SK-N-SH treated with all-trans-retinoic acid at 6 μM for 48 hours (cell line): ENCODE measurements around the gene HTR1B.

Experiments
- ATAC-seq: fragments of 200-7000 bp; cut with Tn5 transposase; 3 replicates; pipeline ENCODE4 v1.9.1; 2020; ENCODE audit warnings: mild to moderate bottlenecking, moderate library complexity
- ARNTL ChIP-seq: fragments of 450-650 bp; formaldehyde crosslinking; IDR thresholded peaks from 2 replicates; pipeline ENCODE4 v1.5.0; 2020; ENCODE audit warnings: low read depth, mild to moderate bottlenecking, moderate library complexity, borderline replicate concordance
- BACH2 ChIP-seq: fragments of 250-450 bp; sonication (Bioruptor Pico); IDR thresholded peaks from 2 replicates; pipeline ENCODE4 v1.9.0; 2021; ENCODE audit warnings: mild to moderate bottlenecking, borderline replicate concordance
- CREB5 ChIP-seq: fragments of 250-450 bp; sonication (Bioruptor Pico); IDR thresholded peaks from 2 replicates; pipeline ENCODE4 v1.5.1; 2020; ENCODE audit warnings: low read depth, mild to moderate bottlenecking, moderate library complexity
- CSDC2 ChIP-seq: fragments of 250-450 bp; sonication (Bioruptor Pico); IDR thresholded peaks from 2 replicates; pipeline ENCODE4 v1.5.0; 2020; ENCODE audit warnings: mild to moderate bottlenecking, moderate library complexity
- CSRNP3 ChIP-seq: fragments of 250-450 bp; sonication (Bioruptor Pico); IDR thresholded peaks from 2 replicates; pipeline ENCODE4 v1.5.1; 2021; ENCODE audit warnings: mild to moderate bottlenecking, moderate library complexity
- ESRRG ChIP-seq: fragments of 250-450 bp; sonication (Bioruptor Pico); IDR thresholded peaks from 2 replicates; pipeline ENCODE4 v1.6.1; 2021; ENCODE audit warnings: mild to moderate bottlenecking
- GLIS3 ChIP-seq: fragments of 250-450 bp; sonication (Bioruptor Pico); IDR thresholded peaks from 2 replicates; pipeline ENCODE4 v1.5.0; 2020; ENCODE audit warnings: mild to moderate bottlenecking, moderate library complexity
- ISL1 ChIP-seq: fragments of 250-450 bp; sonication (Bioruptor Pico); IDR thresholded peaks from 2 replicates; pipeline ENCODE4 v2.1.2; 2022; ENCODE audit warnings: mild to moderate bottlenecking, moderate library complexity
- OSR1 ChIP-seq: fragments of 250-450 bp; sonication (Bioruptor Pico); IDR thresholded peaks from 2 replicates; pipeline ENCODE4 v1.8.0; 2022; ENCODE audit warnings: moderate library complexity, mild to moderate bottlenecking, inconsistent platforms
- PATZ1 ChIP-seq: fragments of 250-450 bp; sonication (Bioruptor Pico); IDR thresholded peaks from 2 replicates; pipeline ENCODE4 v1.8.0; 2020; ENCODE audit warnings: mild to moderate bottlenecking, moderate library complexity, borderline replicate concordance
- POU6F1 ChIP-seq: fragments of 250-450 bp; sonication (Bioruptor Pico); IDR thresholded peaks from 2 replicates; pipeline ENCODE4 v1.8.0; 2021; ENCODE audit warnings: low read depth, mild to moderate bottlenecking, moderate library complexity, borderline replicate concordance
- PPARA ChIP-seq: fragments of 250-450 bp; sonication (Bioruptor Pico); IDR thresholded peaks from 2 replicates; pipeline ENCODE4 v1.5.0; 2020; ENCODE audit warnings: mild to moderate bottlenecking, borderline replicate concordance
- RARB ChIP-seq: fragments of 250-450 bp; sonication (Bioruptor Pico); IDR thresholded peaks from 2 replicates; pipeline ENCODE4 v1.8.0; 2021; ENCODE audit warnings: mild to moderate bottlenecking, moderate library complexity
- SNAI2 ChIP-seq: fragments of 250-450 bp; sonication (Bioruptor Pico); IDR thresholded peaks from 2 replicates; pipeline ENCODE4 v1.5.0; 2020; ENCODE audit warnings: mild to moderate bottlenecking, moderate library complexity
- TCF4 ChIP-seq: fragments of 250-450 bp; sonication (Bioruptor Pico); IDR thresholded peaks from 2 replicates; pipeline ENCODE4 v1.8.0; 2021; ENCODE audit warnings: mild to moderate bottlenecking, moderate library complexity, borderline replicate concordance
- TOX ChIP-seq: fragments of 250-450 bp; sonication (Bioruptor Pico); IDR thresholded peaks from 2 replicates; pipeline ENCODE4 v1.8.0; 2021; ENCODE audit warnings: mild to moderate bottlenecking, moderate library complexity, borderline replicate concordance
- TSHZ2 ChIP-seq: fragments of 250-450 bp; sonication (Bioruptor Pico); IDR thresholded peaks from 2 replicates; pipeline ENCODE4 v1.5.0; 2020; ENCODE audit warnings: mild to moderate bottlenecking, moderate library complexity
- ZC3H10 ChIP-seq: fragments of 250-450 bp; sonication (Bioruptor Pico); IDR thresholded peaks from 2 replicates; pipeline ENCODE4 v1.5.1; 2021; ENCODE audit warnings: mild to moderate bottlenecking, moderate library complexity
- ZFP30 ChIP-seq: fragments of 450-650 bp; formaldehyde crosslinking; IDR thresholded peaks from 2 replicates; pipeline ENCODE4 v1.5.0; 2022; ENCODE audit warnings: mild to moderate bottlenecking, moderate library complexity
- ZNF565 ChIP-seq: fragments of 450-650 bp; formaldehyde crosslinking; conservative IDR thresholded peaks from 2 replicates; pipeline ENCODE4 v1.5.0; 2020; ENCODE audit warnings: low read depth, mild to moderate bottlenecking, moderate library complexity
- ZNF70 ChIP-seq: fragments of 450-650 bp; formaldehyde crosslinking; IDR thresholded peaks from 2 replicates; pipeline ENCODE4 v1.5.0; 2020; ENCODE audit warnings: mild to moderate bottlenecking, moderate library complexity
- ZNF8 ChIP-seq: fragments of 450-650 bp; formaldehyde crosslinking; IDR thresholded peaks from 2 replicates; pipeline ENCODE4 v1.5.0; 2020; ENCODE audit warnings: mild to moderate bottlenecking, moderate library complexity

Gene HTR1B

GRCh38 chr6:77474286-77474956 lies 11.1 kb upstream of the HTR1B start:
- ATAC-seq = no peak

GRCh38 chr6:77470983-77471382 lies 7.7 kb upstream of the HTR1B start:
- TF ChIP-seq CSDC2 (CRISPR knock-in tag) (no peak), TOX (CRISPR knock-in tag) (no peak), ZFP30 (CRISPR knock-in tag) (no peak), PPARA (CRISPR knock-in tag) (no peak)
- TF ChIP-seq, all 23 proteins: peak for 0

More at GRCh38 chr6:77474286-77474956, 11.1 kb upstream of the HTR1B start:
- TF ChIP-seq CSRNP3 (CRISPR knock-in tag) = no peak
- no peak for TF ChIP-seq TCF4 (CRISPR knock-in tag)
- TF ChIP-seq RARB (CRISPR knock-in tag) = no peak
- no peak for TF ChIP-seq TOX (CRISPR knock-in tag)
- TF ChIP-seq ZNF70 = no peak
- TF ChIP-seq CREB5 = no peak
- no peak for TF ChIP-seq BACH2 (CRISPR knock-in tag)
- no peak for TF ChIP-seq ISL1
- TF ChIP-seq PPARA (CRISPR knock-in tag) = no peak
- TF ChIP-seq GLIS3 (CRISPR knock-in tag) = no peak
- TF ChIP-seq OSR1 (CRISPR knock-in tag) = no peak
- no peak for TF ChIP-seq ZFP30 (CRISPR knock-in tag)
- TF ChIP-seq ARNTL (CRISPR knock-in tag) = no peak
- no peak for TF ChIP-seq ESRRG (CRISPR knock-in tag)
- no peak for TF ChIP-seq ZNF8 (CRISPR knock-in tag)
- no peak for TF ChIP-seq ZC3H10
- no peak for TF ChIP-seq PATZ1 (CRISPR knock-in tag)
- no peak for TF ChIP-seq TSHZ2 (CRISPR knock-in tag)
- no peak for TF ChIP-seq CSDC2 (CRISPR knock-in tag)
- no peak for TF ChIP-seq SNAI2 (CRISPR knock-in tag)

GRCh38 chr6:77468939-77469338 lies 5.6 kb upstream of the HTR1B start:
- no peak for ATAC-seq
- TF ChIP-seq ZC3H10 (no peak), ARNTL (CRISPR knock-in tag) (no peak), TCF4 (CRISPR knock-in tag) (no peak), ZNF8 (CRISPR knock-in tag) (no peak), CSDC2 (CRISPR knock-in tag) (no peak), BACH2 (CRISPR knock-in tag) (no peak), POU6F1 (no peak), CSRNP3 (CRISPR knock-in tag) (no peak), ISL1 (no peak), ZNF70 (no peak), ZFP30 (CRISPR knock-in tag) (no peak), TOX (CRISPR knock-in tag) (no peak), TSHZ2 (CRISPR knock-in tag) (no peak), GLIS3 (CRISPR knock-in tag) (no peak), PPARA (CRISPR knock-in tag) (no peak), ZNF565 (CRISPR knock-in tag) (no peak), SNAI2 (CRISPR knock-in tag) (no peak), OSR1 (CRISPR knock-in tag) (no peak)

More at GRCh38 chr6:77470983-77471382, 7.7 kb upstream of the HTR1B start:
- ATAC-seq = no peak
